Activated T-cell treated with anti-CD3 and anti-CD28 coated beads for 1 hour (primary cell): ENCODE data around the gene RNF13.
"Not testable (repeated sequence)": the region's sequence is repeated elsewhere in the genome, so short reads cannot be mapped to it uniquely, and the experiment has no call there.

Experiments
- DNase-seq: peaks from one replicate; pipeline ENCODE4 v3.0.0-alpha.2; 2020; ENCODE audit warnings: low read depth

The RNF13 gene

GRCh38 chr3:149900322-149900721 is 87.3 kb downstream of the RNF13 start:
- no peak for DNase-seq

GRCh38 chr3:149901770-149902169 is 88.8 kb downstream of the RNF13 start:
- DNase-seq = no peak

GRCh38 chr3:149902498-149903139 is 89.6 kb downstream of the RNF13 start:
- DNase-seq = no peak

GRCh38 chr3:149906036-149906435 is 93.0 kb downstream of the RNF13 start:
- DNase-seq = no peak

- no peak for DNase-seq
These were observed 95.5 kb downstream of the RNF13 start for GRCh38 chr3:149908424-149908957.

- no peak for DNase-seq
These were observed 96.9 kb downstream of the RNF13 start for GRCh38 chr3:149909923-149910322.

GRCh38 chr3:149917124-149917667 is 104.2 kb downstream of the RNF13 start:
- no peak for DNase-seq

- DNase-seq = no peak
These were observed 106.5 kb downstream of the RNF13 start for GRCh38 chr3:149919509-149919908.

- no peak for DNase-seq
These were observed 107.1 kb downstream of the RNF13 start for GRCh38 chr3:149920119-149920518.

GRCh38 chr3:149933008-149933407 is 120.0 kb downstream of the RNF13 start:
- DNase-seq = no peak

- no peak for DNase-seq
These were observed 120.8 kb downstream of the RNF13 start for GRCh38 chr3:149933858-149934257.

GRCh38 chr3:149934524-149934923 is 121.5 kb downstream of the RNF13 start:
- DNase-seq = no peak

- peak; percentile 13 for DNase-seq
These were observed 123.8 kb downstream of the RNF13 start for GRCh38 chr3:149936812-149937230.

GRCh38 chr3:149938392-149939055 is 125.5 kb downstream of the RNF13 start:
- not testable (repeated sequence) for DNase-seq

GRCh38 chr3:149941186-149941585 is 128.2 kb downstream of the RNF13 start:
- no peak for DNase-seq

- no peak for DNase-seq
These were observed 128.9 kb downstream of the RNF13 start for GRCh38 chr3:149941946-149942345.

- no peak for DNase-seq
These were observed 129.4 kb downstream of the RNF13 start for GRCh38 chr3:149942409-149942808.

GRCh38 chr3:149943966-149944365 is 131.0 kb downstream of the RNF13 start:
- DNase-seq = not testable (repeated sequence)

- no peak for DNase-seq
These were observed 134.2 kb downstream of the RNF13 start for GRCh38 chr3:149947231-149947630.

GRCh38 chr3:149949181-149949580 is 136.2 kb downstream of the RNF13 start:
- DNase-seq = no peak

GRCh38 chr3:149954812-149955211 is 141.8 kb downstream of the RNF13 start:
- DNase-seq = no peak

GRCh38 chr3:149955449-149955848 is 142.4 kb downstream of the RNF13 start:
- no peak for DNase-seq
